Adipocyte (in vitro differentiated cells): ENCODE measurements around the gene CDYL.
A peak's percentile ranks its signal among the peaks of the same experiment; 100 is the strongest.
"Not testable (repeated sequence)": the region's sequence is repeated elsewhere in the genome, so short reads cannot be mapped to it uniquely, and the experiment has no call there.

ENCODE experiments used
- DNase-seq: peaks from one replicate; pipeline ENCODE4 v3.0.0-alpha.2; 2015; ENCODE audit warnings: low read depth
- H3K27me3 ChIP-seq: replicated peaks from 2 replicates; pipeline ENCODE4 v1.7.0; 2013; ENCODE audit warnings: mild to moderate bottlenecking, low read length, moderate library complexity; ENCODE audit not compliant: control insufficient read depth, insufficient read depth
- H3K36me3 ChIP-seq: 2 replicates; pipeline ENCODE4 v1.7.0; 2013; ENCODE audit warnings: low read length, mild to moderate bottlenecking, moderate library complexity; ENCODE audit not compliant: control insufficient read depth, insufficient read depth, severe bottlenecking
- H3K4me1 ChIP-seq: 2 replicates; pipeline ENCODE4 v1.7.0; 2013; ENCODE audit warnings: mild to moderate bottlenecking, low read length, moderate library complexity; ENCODE audit not compliant: control insufficient read depth, insufficient read depth
- H3K4me3 ChIP-seq: 2 replicates; pipeline ENCODE4 v1.7.0; 2013; ENCODE audit warnings: mild to moderate bottlenecking, low read length, moderate library complexity
- H3K9ac ChIP-seq: 2 replicates; pipeline ENCODE4 v1.7.0; 2013; ENCODE audit warnings: mild to moderate bottlenecking, low read length, moderate library complexity
- H3K9me3 ChIP-seq: 2 replicates; pipeline ENCODE4 v1.7.0; 2013; ENCODE audit warnings: mild to moderate bottlenecking, low read length, moderate library complexity; ENCODE audit not compliant: control insufficient read depth

The CDYL gene

DNA sequence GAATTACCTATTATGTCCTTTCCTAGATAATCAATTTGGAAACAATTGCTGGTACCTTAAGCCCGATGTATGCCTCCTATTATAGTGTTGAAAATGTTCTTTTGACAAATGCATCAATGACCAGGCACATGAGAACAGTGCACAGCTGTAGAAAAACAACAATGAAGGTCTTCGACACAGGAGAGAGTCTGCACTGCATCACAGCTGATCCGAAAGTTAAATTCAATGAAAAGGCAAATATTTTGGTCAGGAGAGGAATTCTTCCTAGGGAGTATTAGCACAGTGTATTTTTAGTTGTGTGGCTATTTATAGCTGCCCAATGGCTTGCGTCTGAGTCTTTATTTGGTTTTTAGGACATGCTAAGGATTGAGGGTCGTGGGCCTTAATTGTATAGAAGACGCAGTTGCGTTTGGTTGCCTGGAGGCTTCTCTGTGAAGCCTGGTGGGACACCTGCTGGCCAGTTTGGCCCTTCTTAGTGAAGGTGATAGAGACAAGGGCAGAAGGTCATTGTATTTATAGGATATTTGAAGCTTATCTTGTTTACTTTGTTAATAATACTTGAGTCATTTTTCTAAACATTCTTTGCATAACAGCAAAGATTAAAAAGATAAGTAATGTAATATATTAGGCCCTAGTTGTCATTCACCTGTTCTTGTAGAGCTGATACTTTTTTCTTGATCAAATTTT, 72.3 kb downstream of the CDYL start:
- H3K27me3 ChIP-seq = no peaks in the 10 kb centered on the region
- no peak for DNase-seq

DNA sequence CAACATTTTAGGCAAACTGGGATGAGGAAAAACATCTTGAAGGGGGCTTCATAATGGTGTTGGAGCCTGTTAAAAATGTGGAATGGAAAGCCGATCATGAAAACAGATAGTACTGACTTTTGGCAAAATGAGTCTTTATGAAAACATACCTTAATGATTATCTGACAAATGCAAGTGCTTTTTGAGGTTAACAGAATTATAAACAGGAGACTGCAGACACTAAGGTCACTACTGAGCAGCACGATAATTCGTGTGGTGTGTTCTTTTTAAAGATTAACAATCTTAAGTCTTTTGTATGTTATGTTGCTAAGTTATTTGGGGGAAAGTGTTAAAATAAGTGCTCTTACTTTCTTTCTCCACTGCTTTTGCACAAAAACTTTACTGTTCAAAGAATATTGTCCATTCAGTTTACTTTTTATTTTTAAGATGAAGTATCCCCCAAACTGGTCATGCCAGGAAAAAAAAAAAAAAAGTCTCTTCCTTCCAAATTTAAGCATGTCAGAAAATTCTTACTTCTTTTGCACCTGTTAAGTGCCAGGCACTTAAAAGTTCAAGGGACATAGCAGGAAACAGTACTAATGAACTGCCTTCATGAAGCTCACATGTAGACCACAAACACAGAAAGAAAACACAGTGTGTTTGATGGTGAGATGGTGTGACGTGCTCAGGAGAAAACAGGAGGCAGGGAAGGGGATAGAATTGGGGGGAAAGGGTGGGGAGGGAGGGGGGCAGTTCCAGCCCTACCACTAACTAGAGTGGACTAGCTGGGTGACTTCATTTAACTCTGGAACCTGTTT, 73.2 kb downstream of the CDYL start:
- H3K9me3 ChIP-seq = peaks cover 19% of the 10 kb centered on the region
- H3K4me3 ChIP-seq = no peak overlapping the region
- H3K9ac ChIP-seq = no peak overlapping the region
- peak; percentile 2 for DNase-seq
- H3K36me3 ChIP-seq = no peaks in the 10 kb centered on the region
- no peaks in the 10 kb centered on the region for H3K4me1 ChIP-seq
- H3K27me3 ChIP-seq = no peaks in the 10 kb centered on the region

More for the DNA sequence above, 72.3 kb downstream of the CDYL start:
- H3K4me3 ChIP-seq = no peak overlapping the region
- H3K4me1 ChIP-seq = no peaks in the 10 kb centered on the region
- peaks cover 22% of the 10 kb centered on the region for H3K9me3 ChIP-seq
- H3K9ac ChIP-seq = no peak overlapping the region
- H3K36me3 ChIP-seq = no peaks in the 10 kb centered on the region

DNA sequence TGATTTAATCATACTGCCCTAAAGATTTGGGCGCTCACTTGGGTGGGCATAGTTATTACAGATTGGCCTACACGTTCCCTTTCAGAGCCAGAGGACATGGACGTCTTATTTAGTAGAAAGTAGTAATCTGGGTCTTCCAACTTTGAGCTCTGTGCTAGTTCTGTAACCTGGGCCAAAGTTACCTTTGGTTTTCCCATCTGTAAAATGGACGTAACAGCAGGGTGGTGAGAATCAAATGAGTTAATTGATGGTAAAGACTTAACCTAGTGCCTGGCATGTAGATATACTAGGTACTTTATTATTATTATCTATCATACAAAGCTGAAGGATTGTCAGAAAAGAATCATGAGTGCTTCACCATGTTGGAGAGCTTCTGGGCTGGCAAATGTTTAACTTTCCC, 74.8 kb downstream of the CDYL start:
- Histone ChIP-seq H3K27me3 (no peaks in the 10 kb centered on the region), H3K9me3 (peaks cover 10% of the 10 kb centered on the region), H3K4me3 (no peak overlapping the region), H3K9ac (no peak overlapping the region), H3K36me3 (no peaks in the 10 kb centered on the region), H3K4me1 (no peaks in the 10 kb centered on the region)
- DNase-seq = no peak

DNA sequence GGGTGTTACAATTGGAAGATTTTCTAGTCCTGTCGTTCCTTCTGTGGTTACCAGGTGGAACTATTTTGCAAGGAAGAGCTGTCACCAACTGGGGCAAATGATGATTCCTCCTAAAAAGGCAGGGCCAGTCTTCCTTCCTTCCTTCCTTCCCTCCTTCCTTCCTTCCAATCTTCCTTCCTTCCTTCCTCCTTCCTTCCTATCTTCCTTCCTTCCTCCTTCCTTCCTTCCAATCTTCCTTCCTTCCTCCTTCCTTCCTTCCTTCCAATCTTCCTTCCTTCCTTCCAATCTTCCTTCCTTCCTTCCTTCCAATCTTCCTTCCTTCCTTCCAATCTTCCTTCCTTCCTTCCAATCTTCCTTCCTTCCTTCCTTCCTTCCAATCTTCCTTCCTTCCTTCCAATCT, 76.0 kb downstream of the CDYL start:
- not testable (repeated sequence) for H3K4me3 ChIP-seq, H3K9ac ChIP-seq, H3K36me3 ChIP-seq, H3K9me3 ChIP-seq, DNase-seq, H3K4me1 ChIP-seq, H3K27me3 ChIP-seq

- Histone ChIP-seq H3K9me3 (no peaks in the 10 kb centered on the region), H3K4me1 (no peaks in the 10 kb centered on the region), H3K4me3 (no peak overlapping the region), H3K9ac (no peak overlapping the region), H3K36me3 (no peaks in the 10 kb centered on the region), H3K27me3 (no peaks in the 10 kb centered on the region)
- no peak for DNase-seq
Measured at GRCh38 chr6:4852938-4853337, 76.7 kb downstream of the CDYL start.

DNA sequence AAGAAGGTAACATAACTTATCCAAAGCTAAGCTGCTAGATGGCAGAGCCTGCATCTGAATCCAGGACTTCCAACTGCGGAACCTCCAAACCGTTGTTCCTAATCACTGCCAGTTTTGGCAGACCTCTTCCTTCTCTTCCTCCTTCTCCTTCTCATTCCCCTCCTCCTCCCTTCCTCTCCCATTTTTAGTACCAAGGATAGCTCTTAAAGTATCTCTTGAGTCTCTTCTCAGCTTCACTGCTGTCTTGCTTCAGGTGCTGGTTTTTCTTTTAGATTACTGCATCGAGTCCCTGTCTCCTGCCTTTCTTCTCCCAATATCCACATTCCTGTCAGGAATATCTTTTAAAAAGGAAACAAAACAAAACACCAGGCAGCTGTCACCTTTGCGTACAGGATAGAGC, 77.1 kb downstream of the CDYL start:
- H3K9ac ChIP-seq = no peak overlapping the region
- H3K36me3 ChIP-seq = no peaks in the 10 kb centered on the region
- no peak overlapping the region for H3K4me3 ChIP-seq
- H3K27me3 ChIP-seq = no peaks in the 10 kb centered on the region
- H3K4me1 ChIP-seq = no peaks in the 10 kb centered on the region
- DNase-seq = no peak
- H3K9me3 ChIP-seq = no peaks in the 10 kb centered on the region

DNA sequence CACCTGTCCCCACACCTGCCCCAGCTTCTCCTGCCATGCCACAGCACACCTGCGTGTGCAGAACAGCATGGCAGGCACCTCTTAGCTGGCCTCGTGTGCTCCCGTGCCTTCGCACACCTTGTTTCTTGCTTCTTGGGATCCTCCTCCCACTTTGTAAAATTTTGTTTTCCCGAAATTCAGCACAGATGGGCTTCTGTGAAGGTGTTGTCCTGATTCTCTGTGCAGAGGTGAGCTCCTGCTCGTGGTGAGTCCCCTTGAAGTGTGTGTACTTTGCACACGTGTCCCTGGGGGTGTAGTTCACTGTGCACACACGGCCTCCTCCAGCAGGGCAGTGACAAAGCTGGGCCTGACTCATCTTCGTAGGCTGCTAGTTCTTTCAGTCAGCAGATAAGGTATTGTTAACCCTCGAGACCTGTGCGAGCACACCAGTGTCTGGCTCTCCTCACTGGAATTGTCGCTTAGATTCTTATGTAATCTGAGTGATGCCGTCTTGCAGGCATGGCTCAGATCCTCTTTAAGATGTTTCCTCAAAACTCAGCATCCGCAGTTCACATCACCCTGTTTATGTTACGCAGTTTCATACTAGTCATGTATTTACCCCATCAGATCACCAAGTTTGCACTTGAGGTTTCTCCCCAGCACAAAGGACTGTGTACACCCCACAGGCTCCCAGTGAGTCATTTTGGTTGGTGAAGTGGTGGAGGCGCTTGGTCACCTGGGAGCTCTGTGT, 77.7 kb downstream of the CDYL start:
- Histone ChIP-seq H3K9me3 (no peaks in the 10 kb centered on the region), H3K9ac (no peak overlapping the region), H3K4me1 (peaks cover under 1% of the 10 kb centered on the region), H3K36me3 (no peaks in the 10 kb centered on the region), H3K4me3 (no peak overlapping the region), H3K27me3 (no peaks in the 10 kb centered on the region)
- no peak for DNase-seq

DNA sequence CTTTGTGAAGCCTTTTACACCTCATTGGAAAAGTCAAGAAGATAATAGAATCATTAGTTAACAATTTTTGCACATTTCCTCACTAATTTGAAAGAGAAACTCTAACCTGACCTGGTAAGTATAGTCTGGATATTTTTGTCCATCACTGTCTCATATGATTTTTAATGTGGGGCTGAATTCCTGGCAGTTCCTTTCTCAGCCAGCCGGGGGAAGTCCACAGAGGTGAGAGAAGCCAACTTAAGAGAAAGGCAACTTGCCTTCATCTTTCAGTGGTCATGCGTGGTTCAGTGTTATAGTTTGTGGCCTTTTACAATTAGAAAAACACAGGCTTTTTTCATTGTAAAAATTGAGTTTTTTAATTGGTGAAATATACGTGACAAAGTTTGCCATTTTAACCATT, 80.6 kb downstream of the CDYL start:
- no peak for DNase-seq
- Histone ChIP-seq H3K27me3 (no peaks in the 10 kb centered on the region), H3K9me3 (no peaks in the 10 kb centered on the region), H3K4me3 (no peak overlapping the region), H3K9ac (no peak overlapping the region), H3K36me3 (no peaks in the 10 kb centered on the region), H3K4me1 (peaks cover 6% of the 10 kb centered on the region)

DNA sequence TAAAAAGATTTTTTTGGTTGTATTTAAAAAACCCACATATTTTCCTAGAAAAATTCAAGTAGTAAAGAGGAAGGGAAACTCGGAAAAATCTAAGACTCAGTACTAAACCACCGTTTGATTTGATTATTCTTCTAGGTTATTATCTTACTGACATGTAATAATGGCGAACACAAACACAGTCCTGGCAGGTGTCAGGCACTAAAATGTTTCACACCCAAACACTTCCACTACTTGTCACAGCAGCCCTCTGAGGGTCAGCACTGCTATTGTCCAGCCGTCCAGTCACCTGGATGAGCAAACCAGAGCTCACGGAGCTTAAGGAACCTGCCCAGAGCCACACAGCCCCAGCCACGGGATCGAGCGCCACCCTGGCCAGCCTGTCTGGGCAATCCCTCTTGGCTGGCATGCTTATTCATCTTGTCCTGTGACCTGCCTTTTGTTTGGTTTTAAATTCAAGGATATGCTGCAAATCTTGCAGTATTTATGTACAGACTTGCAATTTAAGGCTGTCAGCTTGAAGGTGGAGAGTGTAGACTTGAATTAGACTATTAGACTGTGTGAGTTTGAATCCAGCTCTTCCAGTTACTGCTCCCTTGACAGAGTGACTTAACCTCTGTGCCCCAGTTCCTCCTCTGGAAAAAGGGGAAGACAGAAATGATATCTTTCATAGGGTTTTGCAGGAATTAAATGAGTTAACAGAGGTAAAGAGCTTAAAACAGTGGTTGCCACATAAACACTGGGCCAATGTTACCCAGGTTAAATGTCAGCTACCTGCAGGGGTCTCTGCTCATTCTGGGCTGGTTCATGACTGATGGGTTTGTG, 82.2 kb downstream of the CDYL start:
- Histone ChIP-seq H3K4me3 (no peak overlapping the region), H3K27me3 (no peaks in the 10 kb centered on the region), H3K4me1 (peaks cover 6% of the 10 kb centered on the region), H3K36me3 (no peaks in the 10 kb centered on the region), H3K9ac (no peak overlapping the region), H3K9me3 (no peaks in the 10 kb centered on the region)
- DNase-seq = no peak

GRCh38 chr6:4860387-4860786, 84.2 kb downstream of the CDYL start:
- H3K4me3 ChIP-seq = no peak overlapping the region
- no peaks in the 10 kb centered on the region for H3K27me3 ChIP-seq
- H3K36me3 ChIP-seq = no peaks in the 10 kb centered on the region
- DNase-seq = no peak
- no peak overlapping the region for H3K9ac ChIP-seq
- peaks cover 6% of the 10 kb centered on the region for H3K4me1 ChIP-seq
- no peaks in the 10 kb centered on the region for H3K9me3 ChIP-seq

DNA sequence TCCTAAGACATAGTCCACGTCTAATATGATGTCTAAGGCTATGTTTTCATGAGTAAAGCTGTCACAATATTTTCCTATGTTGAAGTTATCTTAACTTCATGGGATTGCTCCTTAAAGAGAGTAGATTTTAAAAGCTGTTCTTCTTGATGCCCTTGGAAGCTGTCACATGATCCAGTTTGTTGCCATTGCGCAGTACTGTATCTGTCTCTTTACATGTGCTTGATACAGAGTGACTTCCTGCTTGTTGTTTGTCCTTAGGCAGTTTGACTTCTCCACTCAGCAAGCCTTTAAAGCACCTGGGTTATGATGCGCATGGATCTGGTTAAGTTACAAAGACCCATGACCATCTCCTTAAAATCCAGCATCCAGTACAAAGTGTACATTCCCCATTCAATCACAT, 85.4 kb downstream of the CDYL start:
- H3K27me3 ChIP-seq = no peaks in the 10 kb centered on the region
- no peaks in the 10 kb centered on the region for H3K36me3 ChIP-seq
- H3K9ac ChIP-seq = no peak overlapping the region
- DNase-seq = no peak
- H3K4me3 ChIP-seq = no peak overlapping the region
- no peaks in the 10 kb centered on the region for H3K9me3 ChIP-seq
- peaks cover 6% of the 10 kb centered on the region for H3K4me1 ChIP-seq
